Neural progenitor cell (in vitro differentiated cells): ENCODE results near the gene LPP.

Experiments used
- CTCF ChIP-seq: fragments of 200-600 bp; sonication (generic); IDR thresholded peaks from 2 replicates; pipeline ENCODE4 v1.5.1; 2017; ENCODE audit warnings: antibody characterized with exemption, mild to moderate bottlenecking
- EZH2 ChIP-seq: fragments of 200-600 bp; sonication (generic); IDR thresholded peaks from 2 replicates; pipeline ENCODE4 v1.6.1; 2017; ENCODE audit warnings: antibody characterized with exemption, mild to moderate bottlenecking, moderate library complexity

- no peak for TF ChIP-seq CTCF
- no peak for TF ChIP-seq EZH2
Observed at GRCh38 chr3:188689101-188689574, 535.2 kb downstream of the LPP start.
